Measurements from ENCODE around the gene SLC37A1.
"Not testable (repeated sequence)": the region's sequence is repeated elsewhere in the genome, so short reads cannot be mapped to it uniquely, and the experiment has no call there.

The SLC37A1 gene

GRCh38 chr21:42513151-42513984 is at the start of gene SLC37A1:
Gene SLC37A1, plus strand, starts transcription at chr21:42513852. Its CDS starts 4,603 bp downstream, at chr21:42518455.
- DNase-seq, result peak; percentile 41

- DNase-seq, result peak; percentile 59
These were observed 49.7 kb upstream of the SLC37A1 start for GRCh38 chr21:42463861-42464515.

GRCh38 chr21:42465008-42465802 is 48.4 kb upstream of the SLC37A1 start:
- no peak for DNase-seq

- no peak for DNase-seq
These were observed 47.9 kb upstream of the SLC37A1 start for GRCh38 chr21:42465803-42466127.

GRCh38 chr21:42466700-42467099 is 47.0 kb upstream of the SLC37A1 start:
- DNase-seq, result no peak

- no peak for DNase-seq
These were observed 46.3 kb upstream of the SLC37A1 start for GRCh38 chr21:42467140-42467983.

- no peak for DNase-seq
These were observed 45.0 kb upstream of the SLC37A1 start for GRCh38 chr21:42468491-42469131.

GRCh38 chr21:42469272-42469671 is 44.4 kb upstream of the SLC37A1 start:
- no peak for DNase-seq

GRCh38 chr21:42469726-42470125 is 43.9 kb upstream of the SLC37A1 start:
- DNase-seq, result not testable (repeated sequence)

GRCh38 chr21:42471206-42471605 is 42.4 kb upstream of the SLC37A1 start:
- no peak for DNase-seq

GRCh38 chr21:42471716-42472330 is 41.8 kb upstream of the SLC37A1 start:
- DNase-seq, result no peak

- no peak for DNase-seq
These were observed 41.1 kb upstream of the SLC37A1 start for GRCh38 chr21:42472521-42472920.

- no peak for DNase-seq
These were observed 40.1 kb upstream of the SLC37A1 start for GRCh38 chr21:42473498-42474042.

- DNase-seq, result peak; percentile 18
These were observed 39.4 kb upstream of the SLC37A1 start for GRCh38 chr21:42474043-42474831.

GRCh38 chr21:42475036-42475435 is 38.6 kb upstream of the SLC37A1 start:
- no peak for DNase-seq

- DNase-seq, result no peak
These were observed 37.9 kb upstream of the SLC37A1 start for GRCh38 chr21:42475526-42476387.

- no peak for DNase-seq
These were observed 37.0 kb upstream of the SLC37A1 start for GRCh38 chr21:42476388-42477331.

GRCh38 chr21:42478504-42478903 is 35.1 kb upstream of the SLC37A1 start:
- DNase-seq, result no peak

All from NCI-H345 (cell line).